Measurements from ENCODE around the gene GINS2. TPM values are rescaled to one million over a fixed set of nuclear protein-coding genes. Genes with fewer than 3 reads are reported as not detected.

Gene GINS2
- total RNA-seq, 2 experiments from 2014 or later = 59.9 to 62.9 TPM

DNA sequence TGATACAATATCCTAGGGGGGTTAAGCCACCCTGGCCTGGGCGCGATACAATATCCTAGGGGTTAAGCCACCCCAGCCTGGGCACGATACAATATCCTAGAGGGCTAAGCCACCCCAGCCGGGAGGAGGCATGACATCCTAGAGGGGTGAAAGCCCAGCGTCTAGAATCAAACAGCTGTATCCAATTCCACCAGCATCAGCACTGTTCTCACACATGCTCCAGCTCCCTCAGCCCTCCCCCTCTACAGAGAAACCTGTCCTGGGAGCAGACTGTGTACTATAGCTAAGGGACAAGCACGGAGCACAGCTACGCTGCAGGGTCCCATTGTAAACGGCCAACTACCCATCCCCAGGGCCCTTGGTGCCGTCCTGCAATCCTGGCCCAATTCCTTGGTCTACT lies 6.2 kb downstream of the GINS2 start:
- DNase-seq (no peak), ATAC-seq (no peak)
- Mint-ChIP-seq H3K4me3 (no peak overlapping the region), H3K4me1 (ENCODE audit: low read depth) (peaks cover 13% of the 10 kb centered on the region), H3K27ac (no peak overlapping the region), H3K36me3 (ENCODE audit: low read depth) (peaks cover 35% of the 10 kb centered on the region), H3K27me3 (no peaks in the 10 kb centered on the region), H3K9me3 (no peaks in the 10 kb centered on the region)
- intact Hi-C loops (cut with micrococcal nuclease) = no loop called here
- POLR2A ChIA-PET = no interaction called here
- CTCF ChIA-PET = interaction anchor here (0.9 to 2.3 kb wide), 4 partner anchors 9 to 35 kb away, joined by 3 to 9 read pairs (median 4); no protein-coding TSS in a partner anchor
- TF ChIP-seq, protein P1, sequence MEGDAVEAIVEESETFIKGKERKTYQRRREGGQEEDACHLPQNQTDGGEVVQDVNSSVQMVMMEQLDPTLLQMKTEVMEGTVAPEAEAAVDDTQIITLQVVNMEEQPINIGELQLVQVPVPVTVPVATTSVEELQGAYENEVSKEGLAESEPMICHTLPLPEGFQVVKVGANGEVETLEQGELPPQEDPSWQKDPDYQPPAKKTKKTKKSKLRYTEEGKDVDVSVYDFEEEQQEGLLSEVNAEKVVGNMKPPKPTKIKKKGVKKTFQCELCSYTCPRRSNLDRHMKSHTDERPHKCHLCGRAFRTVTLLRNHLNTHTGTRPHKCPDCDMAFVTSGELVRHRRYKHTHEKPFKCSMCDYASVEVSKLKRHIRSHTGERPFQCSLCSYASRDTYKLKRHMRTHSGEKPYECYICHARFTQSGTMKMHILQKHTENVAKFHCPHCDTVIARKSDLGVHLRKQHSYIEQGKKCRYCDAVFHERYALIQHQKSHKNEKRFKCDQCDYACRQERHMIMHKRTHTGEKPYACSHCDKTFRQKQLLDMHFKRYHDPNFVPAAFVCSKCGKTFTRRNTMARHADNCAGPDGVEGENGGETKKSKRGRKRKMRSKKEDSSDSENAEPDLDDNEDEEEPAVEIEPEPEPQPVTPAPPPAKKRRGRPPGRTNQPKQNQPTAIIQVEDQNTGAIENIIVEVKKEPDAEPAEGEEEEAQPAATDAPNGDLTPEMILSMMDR (IDR thresholded peaks at IDR 0.05) = no peak

DNA sequence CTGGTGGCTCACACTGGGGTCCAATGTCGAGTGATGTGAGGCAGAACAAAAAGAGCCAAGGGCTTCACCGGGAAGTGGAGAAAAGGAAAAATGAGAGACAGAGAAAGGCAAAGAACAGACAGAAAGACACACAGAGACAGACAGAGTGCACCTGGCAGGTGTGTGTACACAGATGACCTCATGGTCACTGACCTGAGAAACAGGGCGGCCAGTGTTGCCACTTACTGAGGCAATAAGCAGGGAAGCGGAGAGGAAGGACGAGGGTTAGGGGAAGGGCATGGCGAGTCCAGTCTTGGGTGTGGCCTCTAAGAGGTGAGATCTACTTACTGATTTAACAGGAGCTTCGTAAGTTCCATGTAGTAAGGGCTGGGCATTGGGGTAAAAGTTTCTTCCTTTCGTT lies 7.5 kb downstream of the GINS2 start:
- Mint-ChIP-seq H3K4me3 (no peak overlapping the region), H3K27me3 (no peaks in the 10 kb centered on the region), H3K36me3 (ENCODE audit: low read depth) (peaks cover 31% of the 10 kb centered on the region), H3K4me1 (ENCODE audit: low read depth) (peaks cover 3% of the 10 kb centered on the region), H3K27ac (no peak overlapping the region), H3K9me3 (no peaks in the 10 kb centered on the region)
- DNase-seq (no peak), ATAC-seq (no peak)
- POLR2A ChIA-PET = no interaction called here
- CTCF ChIA-PET = interaction anchor here (1.6 to 3.3 kb wide), 3 partner anchors 12 to 36 kb away, joined by 3 to 11 read pairs (median 9); no protein-coding TSS in a partner anchor
- intact Hi-C loops (cut with micrococcal nuclease) = no loop called here
- TF ChIP-seq, protein P1 (IDR thresholded peaks at IDR 0.05) = no peak

DNA sequence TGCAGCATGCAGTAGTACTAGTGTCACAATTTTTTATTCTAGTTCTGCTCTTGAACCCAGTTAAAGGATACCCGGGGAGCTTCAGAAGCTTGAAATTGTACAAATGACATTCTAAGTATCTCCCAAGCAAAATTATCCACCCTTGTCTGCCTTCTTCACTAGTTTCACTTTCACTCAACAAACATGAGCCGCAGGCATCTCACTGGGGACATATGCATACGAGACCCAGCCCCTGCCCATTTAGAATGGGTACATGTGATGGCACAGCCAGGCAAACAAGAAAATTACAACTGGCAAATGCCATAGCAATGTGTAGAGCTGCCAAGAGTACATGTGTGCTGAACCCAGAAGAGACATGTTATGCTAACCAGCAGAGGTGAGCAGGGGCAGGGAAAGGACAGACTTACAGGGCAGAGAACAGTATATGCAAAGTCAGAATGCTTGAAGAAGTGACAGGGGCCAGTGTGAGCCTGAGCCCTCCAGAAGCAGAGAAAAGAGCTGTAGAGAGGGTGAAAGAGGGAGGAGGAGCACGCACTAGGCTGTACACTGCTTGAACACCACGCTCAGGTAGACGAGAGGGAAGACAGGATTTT lies 8.3 kb downstream of the GINS2 start:
- Mint-ChIP-seq H3K4me3 (no peak overlapping the region), H3K4me1 (ENCODE audit: low read depth) (peaks cover 3% of the 10 kb centered on the region), H3K36me3 (ENCODE audit: low read depth) (peaks cover 32% of the 10 kb centered on the region), H3K9me3 (no peaks in the 10 kb centered on the region), H3K27me3 (no peaks in the 10 kb centered on the region), H3K27ac (no peak overlapping the region)
- DNase-seq = no peak
- ChIA-PET POLR2A (no interaction called here), CTCF (interaction anchor here (1.6 to 3.3 kb wide), 2 partner anchors 13 to 37 kb away, joined by 3 to 11 read pairs; no protein-coding TSS in a partner anchor)
- intact Hi-C loops (cut with micrococcal nuclease) = no loop called here
- TF ChIP-seq, protein P1 (IDR thresholded peaks at IDR 0.05) = no peak
- ATAC-seq = no peak

DNA sequence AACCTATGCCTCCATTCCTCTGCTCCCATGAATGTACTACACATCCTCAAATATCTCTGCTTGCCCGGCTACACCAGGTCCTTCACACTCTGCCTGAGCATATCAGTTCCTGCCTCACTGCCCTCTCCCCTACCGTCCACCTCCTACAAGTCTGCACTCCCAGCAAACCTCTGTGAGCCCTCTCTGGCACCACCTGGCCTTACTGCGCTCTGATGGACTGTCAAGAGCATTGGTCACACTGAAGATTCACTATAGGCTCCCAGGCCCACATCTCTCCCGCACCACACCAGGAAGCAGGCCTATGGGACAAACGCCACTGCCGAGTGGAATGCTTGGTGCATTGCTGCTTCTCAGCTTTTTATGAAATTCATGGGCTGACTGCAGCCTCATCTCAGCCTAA lies 8.9 kb downstream of the GINS2 start:
- H3K27ac Mint-ChIP-seq = no peak overlapping the region
- H3K4me1 Mint-ChIP-seq (ENCODE audit: low read depth) = peaks cover 7% of the 10 kb centered on the region
- no peaks in the 10 kb centered on the region for H3K9me3 Mint-ChIP-seq
- TF ChIP-seq, protein P1 (IDR thresholded peaks at IDR 0.05) = no peak
- DNase-seq (no peak), ATAC-seq (no peak)
- ChIA-PET POLR2A (no interaction called here), CTCF (interaction anchor here (1.6 to 3.3 kb wide), 2 partner anchors 13 to 38 kb away, joined by 3 to 11 read pairs; no protein-coding TSS in a partner anchor)
- intact Hi-C loops (cut with micrococcal nuclease) = no loop called here
- H3K27me3 Mint-ChIP-seq = no peaks in the 10 kb centered on the region
- H3K4me3 Mint-ChIP-seq = no peak overlapping the region
- H3K36me3 Mint-ChIP-seq (ENCODE audit: low read depth) = peaks cover 36% of the 10 kb centered on the region

DNA sequence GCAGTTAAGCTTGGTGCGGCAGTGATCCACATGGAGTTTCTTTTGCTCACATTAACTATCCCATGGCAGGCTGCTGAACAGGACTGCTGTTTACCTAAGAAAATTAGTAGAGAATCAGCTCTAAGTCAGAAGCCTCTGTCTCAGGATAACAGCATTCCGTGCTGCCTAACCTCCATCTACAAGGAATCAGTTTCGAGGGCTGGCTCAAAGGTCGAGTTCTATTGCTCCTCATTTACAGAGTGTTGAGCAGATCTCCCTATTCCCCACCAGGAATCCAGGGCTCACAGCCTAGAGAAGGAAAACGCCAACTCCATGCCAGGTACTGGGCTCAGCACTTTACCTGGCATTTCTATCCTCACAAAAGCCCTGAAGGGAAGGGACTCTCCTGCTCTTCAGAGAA lies 9.9 kb downstream of the GINS2 start:
- ChIA-PET POLR2A (interaction anchor here (1.4 kb wide), 1 partner anchor 120 kb away, joined by 4 read pairs; no protein-coding TSS in a partner anchor), CTCF (interaction anchor here (1.1 to 3.3 kb wide), 3 partner anchors 39 to 69 kb away, joined by 3 to 11 read pairs (median 3); no protein-coding TSS in a partner anchor)
- ATAC-seq (no peak), DNase-seq (no peak)
- Mint-ChIP-seq H3K4me3 (no peak overlapping the region), H3K27ac (no peak overlapping the region), H3K36me3 (ENCODE audit: low read depth) (peaks cover 38% of the 10 kb centered on the region), H3K9me3 (no peaks in the 10 kb centered on the region), H3K4me1 (ENCODE audit: low read depth) (peaks cover 6% of the 10 kb centered on the region), H3K27me3 (no peaks in the 10 kb centered on the region)
- TF ChIP-seq, protein P1 (IDR thresholded peaks at IDR 0.05) = no peak
- intact Hi-C loops (cut with micrococcal nuclease) = no loop called here

Data from activated CD8-positive, alpha-beta T cell treated with anti-CD3 and anti-CD28 coated beads for 36 hours (primary cell).